ENCODE results near the gene TNS4.

TNS4 gene

DNA sequence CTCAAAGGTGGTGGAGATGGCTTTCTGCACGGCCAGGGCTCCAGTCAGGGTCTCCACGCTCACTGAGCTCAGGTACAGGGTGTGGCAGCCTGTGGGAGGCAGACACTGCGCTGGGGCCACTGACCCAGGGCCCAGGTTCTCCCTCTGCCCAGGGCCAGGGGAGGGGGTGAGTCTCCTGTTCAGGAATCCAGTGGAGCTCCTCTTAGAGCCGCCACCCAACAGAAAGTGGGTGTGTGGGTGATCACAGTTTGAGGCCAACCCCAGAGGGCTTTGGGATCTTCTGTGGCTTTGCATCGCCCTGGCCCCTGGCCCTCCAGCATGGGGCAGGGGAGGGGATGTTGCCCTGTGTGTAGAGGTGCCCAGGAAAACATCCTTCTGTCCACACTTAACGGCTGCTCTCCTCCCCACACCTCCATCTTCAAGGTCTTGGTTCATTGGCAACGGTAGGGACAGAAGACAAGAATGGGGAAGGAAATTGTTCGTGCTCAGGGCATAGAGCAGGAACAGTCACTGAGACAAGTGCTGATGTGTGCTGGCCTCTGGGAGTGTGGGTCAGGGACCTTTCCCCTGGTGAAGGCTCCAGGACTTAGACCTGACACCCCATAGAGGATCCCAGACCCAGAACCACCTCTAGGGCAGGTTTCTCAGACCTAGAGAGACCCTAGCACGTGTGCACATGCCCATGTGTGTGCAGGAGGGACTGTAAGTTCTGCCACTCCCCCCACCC is 21.5 kb downstream of the TNS4 start:
- no peak overlapping the region for H3K4me3 Mint-ChIP-seq
- H3K27me3 Mint-ChIP-seq (ENCODE audit: low read depth), result peaks cover 25% of the 10 kb centered on the region
- peaks cover 37% of the 10 kb centered on the region for H3K4me1 Mint-ChIP-seq
- TF ChIP-seq, protein P1, sequence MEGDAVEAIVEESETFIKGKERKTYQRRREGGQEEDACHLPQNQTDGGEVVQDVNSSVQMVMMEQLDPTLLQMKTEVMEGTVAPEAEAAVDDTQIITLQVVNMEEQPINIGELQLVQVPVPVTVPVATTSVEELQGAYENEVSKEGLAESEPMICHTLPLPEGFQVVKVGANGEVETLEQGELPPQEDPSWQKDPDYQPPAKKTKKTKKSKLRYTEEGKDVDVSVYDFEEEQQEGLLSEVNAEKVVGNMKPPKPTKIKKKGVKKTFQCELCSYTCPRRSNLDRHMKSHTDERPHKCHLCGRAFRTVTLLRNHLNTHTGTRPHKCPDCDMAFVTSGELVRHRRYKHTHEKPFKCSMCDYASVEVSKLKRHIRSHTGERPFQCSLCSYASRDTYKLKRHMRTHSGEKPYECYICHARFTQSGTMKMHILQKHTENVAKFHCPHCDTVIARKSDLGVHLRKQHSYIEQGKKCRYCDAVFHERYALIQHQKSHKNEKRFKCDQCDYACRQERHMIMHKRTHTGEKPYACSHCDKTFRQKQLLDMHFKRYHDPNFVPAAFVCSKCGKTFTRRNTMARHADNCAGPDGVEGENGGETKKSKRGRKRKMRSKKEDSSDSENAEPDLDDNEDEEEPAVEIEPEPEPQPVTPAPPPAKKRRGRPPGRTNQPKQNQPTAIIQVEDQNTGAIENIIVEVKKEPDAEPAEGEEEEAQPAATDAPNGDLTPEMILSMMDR (IDR thresholded peaks at IDR 0.05; ENCODE audit: unreplicated experiment in 3 of 3), result no peak
- no peak overlapping the region for H3K27ac Mint-ChIP-seq
- H3K9me3 Mint-ChIP-seq, result no peaks in the 10 kb centered on the region
- H3K36me3 Mint-ChIP-seq (ENCODE audit: low read depth), result no peaks in the 10 kb centered on the region

DNA sequence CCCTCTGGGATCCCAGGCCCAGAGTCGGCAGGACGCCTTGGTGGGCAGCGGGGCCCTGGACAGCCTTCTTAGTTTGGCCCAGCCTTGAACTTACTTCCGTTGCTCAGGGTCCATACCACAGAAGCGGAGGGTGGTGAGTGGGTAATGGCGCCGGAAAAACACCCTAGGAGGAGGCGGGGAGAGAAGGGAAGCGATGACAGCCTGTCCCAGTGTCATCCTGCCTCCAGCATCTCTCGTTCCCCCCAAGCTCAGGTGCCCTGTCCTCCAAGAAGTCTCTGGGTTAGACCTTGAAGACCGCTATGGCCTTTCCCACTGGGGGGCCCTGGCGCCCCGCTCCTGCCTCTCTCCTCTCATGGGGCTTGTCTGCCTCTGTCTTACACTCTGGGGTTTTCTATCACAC is 22.9 kb downstream of the TNS4 start:
- H3K27me3 Mint-ChIP-seq (ENCODE audit: low read depth), result peaks cover 20% of the 10 kb centered on the region
- H3K9me3 Mint-ChIP-seq, result no peaks in the 10 kb centered on the region
- peaks cover 41% of the 10 kb centered on the region for H3K4me1 Mint-ChIP-seq
- no peaks in the 10 kb centered on the region for H3K36me3 Mint-ChIP-seq (ENCODE audit: low read depth)
- H3K27ac Mint-ChIP-seq, result peak overlapping the region in 1 of 3 experiments; percentile 58
- no peak overlapping the region for H3K4me3 Mint-ChIP-seq
- TF ChIP-seq, protein P1 (IDR thresholded peaks at IDR 0.05; ENCODE audit: unreplicated experiment in 3 of 3), result no peak

- peaks cover 17% of the 10 kb centered on the region for H3K27me3 Mint-ChIP-seq (ENCODE audit: low read depth)
- H3K4me1 Mint-ChIP-seq, result peaks cover 47% of the 10 kb centered on the region
- H3K4me3 Mint-ChIP-seq, result no peak overlapping the region
- TF ChIP-seq, protein P1 (IDR thresholded peaks at IDR 0.05; ENCODE audit: unreplicated experiment in 3 of 3), result no peak
- H3K36me3 Mint-ChIP-seq (ENCODE audit: low read depth), result no peaks in the 10 kb centered on the region
- no peak overlapping the region for H3K27ac Mint-ChIP-seq
- peaks cover 6% of the 10 kb centered on the region for H3K9me3 Mint-ChIP-seq
These were observed 23.6 kb downstream of the TNS4 start for GRCh38 chr17:40477796-40478195.

- Mint-ChIP-seq H3K36me3 (ENCODE audit: low read depth) (no peaks in the 10 kb centered on the region), H3K27ac (peak overlapping the region; percentile 92 to 93 (median 92)), H3K27me3 (ENCODE audit: low read depth) (peaks cover 12% of the 10 kb centered on the region), H3K9me3 (peaks cover 8% of the 10 kb centered on the region), H3K4me3 (no peak overlapping the region), H3K4me1 (peaks cover 49% of the 10 kb centered on the region)
- TF ChIP-seq, protein P1 (IDR thresholded peaks at IDR 0.05; ENCODE audit: unreplicated experiment in 3 of 3), result no peak
These were observed 26.1 kb downstream of the TNS4 start for GRCh38 chr17:40475234-40475908.

DNA sequence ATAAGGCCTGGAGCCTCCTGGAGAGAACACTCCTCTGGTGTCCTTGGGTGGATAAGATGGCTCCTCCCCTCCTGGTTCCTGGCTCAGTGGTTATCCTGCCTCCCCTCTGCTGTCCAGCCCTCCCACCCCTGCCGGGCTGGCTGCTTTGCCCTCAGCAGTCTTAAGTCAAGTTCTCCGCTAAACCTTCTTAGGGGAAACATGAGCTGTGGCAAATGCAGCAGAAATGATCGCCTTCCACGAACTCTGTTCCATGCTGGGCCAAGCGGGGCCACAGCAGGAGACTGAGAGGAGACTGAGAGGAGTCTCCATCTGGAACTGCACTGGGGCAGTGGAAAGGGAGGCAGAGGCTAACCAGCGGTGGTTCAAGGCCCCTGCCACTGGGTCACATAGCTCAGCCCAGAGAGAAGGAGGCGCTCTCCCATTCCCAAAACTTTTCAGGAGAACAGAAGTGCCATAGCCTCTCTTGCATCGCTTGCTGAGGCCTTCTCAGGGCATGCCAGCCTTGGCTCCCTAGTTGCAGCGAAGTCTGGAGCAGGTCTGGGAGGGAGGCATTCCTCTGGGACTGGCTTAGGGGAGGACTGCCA is 26.9 kb downstream of the TNS4 start:
- Mint-ChIP-seq H3K27me3 (ENCODE audit: low read depth) (peaks cover 12% of the 10 kb centered on the region), H3K27ac (peak overlapping the region; percentile 92 to 93 (median 92)), H3K4me1 (peaks cover 48% of the 10 kb centered on the region), H3K4me3 (peak overlapping the region in 1 of 3 experiments; percentile 38), H3K9me3 (peaks cover 8% of the 10 kb centered on the region), H3K36me3 (ENCODE audit: low read depth) (no peaks in the 10 kb centered on the region)
- TF ChIP-seq, protein P1 (IDR thresholded peaks at IDR 0.05; ENCODE audit: unreplicated experiment in 3 of 3), result no peak

All from nephron (organoid).